PC-9 (cell line): ENCODE results near the gene KCNH8.

ENCODE experiments used
- EZH2 ChIP-seq: fragments of 200-600 bp; sonication (generic); IDR thresholded peaks from 2 replicates; pipeline ENCODE4 v1.8.0; 2017; ENCODE audit warnings: antibody characterized with exemption, low read depth
- TF ChIP-seq, protein P1 (sequence below): fragments of 200-600 bp; sonication (generic); conservative IDR thresholded peaks from 2 replicates; pipeline ENCODE4 v1.6.1; 2017; ENCODE audit warnings: mixed run types, antibody characterized with exemption, mild to moderate bottlenecking, moderate library complexity

DNA sequence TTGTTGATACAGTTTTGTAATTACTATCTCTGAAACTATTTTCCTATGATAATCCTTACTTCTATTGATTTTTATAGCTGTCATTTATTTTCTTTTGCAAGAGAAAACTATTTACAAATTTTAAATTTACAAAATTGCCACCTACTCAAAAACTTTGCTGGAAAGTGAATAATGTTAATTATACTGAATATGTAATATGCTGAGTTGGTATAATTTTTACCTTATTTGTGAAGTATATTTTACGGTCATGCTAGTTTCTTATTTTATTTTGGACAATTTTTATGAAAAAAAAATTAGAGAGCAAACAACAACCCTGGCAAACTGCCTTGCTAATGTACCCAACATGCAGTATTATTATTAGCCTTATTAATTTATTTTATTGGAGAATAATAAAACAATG, 2.9 kb downstream of the KCNH8 start:
- TF ChIP-seq, protein P1, sequence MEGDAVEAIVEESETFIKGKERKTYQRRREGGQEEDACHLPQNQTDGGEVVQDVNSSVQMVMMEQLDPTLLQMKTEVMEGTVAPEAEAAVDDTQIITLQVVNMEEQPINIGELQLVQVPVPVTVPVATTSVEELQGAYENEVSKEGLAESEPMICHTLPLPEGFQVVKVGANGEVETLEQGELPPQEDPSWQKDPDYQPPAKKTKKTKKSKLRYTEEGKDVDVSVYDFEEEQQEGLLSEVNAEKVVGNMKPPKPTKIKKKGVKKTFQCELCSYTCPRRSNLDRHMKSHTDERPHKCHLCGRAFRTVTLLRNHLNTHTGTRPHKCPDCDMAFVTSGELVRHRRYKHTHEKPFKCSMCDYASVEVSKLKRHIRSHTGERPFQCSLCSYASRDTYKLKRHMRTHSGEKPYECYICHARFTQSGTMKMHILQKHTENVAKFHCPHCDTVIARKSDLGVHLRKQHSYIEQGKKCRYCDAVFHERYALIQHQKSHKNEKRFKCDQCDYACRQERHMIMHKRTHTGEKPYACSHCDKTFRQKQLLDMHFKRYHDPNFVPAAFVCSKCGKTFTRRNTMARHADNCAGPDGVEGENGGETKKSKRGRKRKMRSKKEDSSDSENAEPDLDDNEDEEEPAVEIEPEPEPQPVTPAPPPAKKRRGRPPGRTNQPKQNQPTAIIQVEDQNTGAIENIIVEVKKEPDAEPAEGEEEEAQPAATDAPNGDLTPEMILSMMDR, result no peak
- TF ChIP-seq EZH2, result no peak
